H7 (cell line): ENCODE data around the gene PRKCQ. TPM values are rescaled to one million over a fixed set of nuclear protein-coding genes. Genes with fewer than 3 reads are reported as not detected.

ENCODE experiments used
- DNase-seq: peaks from one replicate; pipeline ENCODE4 v3.0.0; 2012
- H3K27me3 ChIP-seq: 2 replicates; pipeline ENCODE4 v1.6.0; 2011; ENCODE audit warnings: mild to moderate bottlenecking, low read length; ENCODE audit not compliant: control insufficient read depth, insufficient read depth
- H3K36me3 ChIP-seq: replicated peaks from 2 replicates; pipeline ENCODE4 v1.5.1; 2011; ENCODE audit warnings: low read length; ENCODE audit not compliant: control insufficient read depth, insufficient read depth
- H3K4me3 ChIP-seq: 2 replicates; pipeline ENCODE4 v1.5.1; 2011; ENCODE audit warnings: low read depth, mild to moderate bottlenecking, control low read depth, low read length, moderate library complexity; ENCODE audit not compliant: insufficient read depth
- total RNA-seq: library from RNA; depleted of rRNA; stranded (reverse); fragments of >200 nt; shearing (Covaris generic); gene quantifications from 2 replicates; pipeline ENCODE4 v1.2.3, GENCODE V29; 2014

PRKCQ gene
- total RNA-seq, 1 experiment from 2014 or later: 12.7 TPM

GRCh38 chr10:6513476-6513875 is 66.6 kb downstream of the PRKCQ start:
- H3K36me3 ChIP-seq: peaks cover 3% of the 10 kb centered on the region; the same call in 1 of the 2 replicates
- H3K27me3 ChIP-seq: no peaks in the 10 kb centered on the region
- no peak for DNase-seq
- H3K4me3 ChIP-seq: no peak overlapping the region

- no peaks in the 10 kb centered on the region for H3K27me3 ChIP-seq
- H3K4me3 ChIP-seq: no peak overlapping the region
- no peak for DNase-seq
- peaks cover 3% of the 10 kb centered on the region; the same call in 1 of the 2 replicates for H3K36me3 ChIP-seq
Measured at GRCh38 chr10:6512182-6512581, 67.9 kb downstream of the PRKCQ start.

DNA sequence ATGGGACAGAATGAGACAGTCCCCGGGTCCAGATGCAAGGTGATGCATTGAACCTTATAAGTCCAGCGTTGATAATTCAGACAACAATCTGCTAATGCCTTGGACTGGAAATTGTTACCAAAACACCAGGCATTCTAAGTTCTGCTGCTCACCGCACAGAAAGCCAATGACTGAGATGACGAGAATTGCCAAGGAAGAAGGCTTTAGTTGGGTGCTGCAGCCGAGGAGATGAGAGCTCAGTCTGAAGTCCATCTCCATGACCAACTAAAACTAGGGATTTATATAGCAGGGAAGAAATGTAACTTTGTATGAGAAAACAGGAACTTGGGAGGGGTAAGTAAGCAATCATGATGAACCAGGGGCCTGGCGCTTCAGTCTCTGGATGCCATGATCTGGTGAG is 68.7 kb downstream of the PRKCQ start:
- no peak overlapping the region for H3K4me3 ChIP-seq
- H3K36me3 ChIP-seq: peaks cover 3% of the 10 kb centered on the region; the same call in 1 of the 2 replicates
- H3K27me3 ChIP-seq: no peaks in the 10 kb centered on the region
- no peak for DNase-seq

DNA sequence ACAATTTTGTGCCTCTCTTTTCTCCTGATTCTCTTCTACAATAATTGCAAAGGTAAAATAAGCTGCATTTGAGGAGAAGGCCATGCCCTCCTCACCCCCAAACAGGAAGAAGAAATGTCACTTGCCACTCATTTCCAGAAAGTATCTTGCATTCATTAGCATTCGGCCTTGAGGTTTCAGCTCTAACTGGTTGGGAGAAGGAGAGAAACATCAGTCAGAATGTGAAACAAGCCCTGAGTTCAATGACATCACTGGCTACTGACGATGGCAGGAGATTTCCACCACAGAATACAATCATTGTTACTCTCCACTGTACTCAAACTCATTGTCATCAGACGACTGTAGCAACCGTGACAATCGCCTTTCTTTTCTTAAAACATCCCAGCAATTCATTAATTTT is 72.8 kb downstream of the PRKCQ start:
- Histone ChIP-seq H3K27me3 (no peaks in the 10 kb centered on the region), H3K4me3 (no peak overlapping the region), H3K36me3 (peaks cover 3% of the 10 kb centered on the region; the same call in 1 of the 2 replicates)
- no peak for DNase-seq

DNA sequence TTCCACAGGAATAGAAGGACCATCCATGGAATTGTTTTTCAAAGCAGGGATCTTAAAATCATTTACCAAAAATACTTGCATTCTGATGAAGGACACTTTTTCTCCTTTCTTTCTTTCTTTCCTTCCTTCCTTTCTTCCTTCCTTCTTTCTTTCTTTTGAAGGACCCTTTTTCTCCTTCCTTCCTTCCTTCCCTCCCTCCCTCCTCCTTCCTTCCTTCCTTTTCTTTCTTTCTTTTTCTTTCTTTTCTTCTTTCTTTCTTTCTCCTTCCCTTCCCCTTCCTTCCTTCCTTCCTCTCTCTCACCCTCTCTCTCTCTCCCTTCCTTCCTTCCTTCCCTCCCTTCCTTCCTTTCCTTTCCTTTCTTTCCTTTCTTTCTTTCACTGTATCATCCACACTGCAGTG is 74.8 kb downstream of the PRKCQ start:
- no peak for DNase-seq
- H3K36me3 ChIP-seq: no peaks in the 10 kb centered on the region
- no peaks in the 10 kb centered on the region for H3K27me3 ChIP-seq
- no peak overlapping the region for H3K4me3 ChIP-seq

GRCh38 chr10:6504296-6504695 is 75.8 kb downstream of the PRKCQ start:
- Histone ChIP-seq H3K27me3 (no peaks in the 10 kb centered on the region), H3K4me3 (no peak overlapping the region), H3K36me3 (no peaks in the 10 kb centered on the region)
- DNase-seq: no peak

- no peaks in the 10 kb centered on the region for H3K27me3 ChIP-seq
- H3K36me3 ChIP-seq: no peaks in the 10 kb centered on the region
- no peak overlapping the region for H3K4me3 ChIP-seq
- no peak for DNase-seq
Measured at GRCh38 chr10:6503171-6503570, 76.9 kb downstream of the PRKCQ start.

GRCh38 chr10:6501931-6502330 is 78.1 kb downstream of the PRKCQ start:
- H3K27me3 ChIP-seq: no peaks in the 10 kb centered on the region
- DNase-seq: no peak
- H3K4me3 ChIP-seq: no peak overlapping the region
- H3K36me3 ChIP-seq: no peaks in the 10 kb centered on the region

- Histone ChIP-seq H3K4me3 (no peak overlapping the region), H3K27me3 (no peaks in the 10 kb centered on the region), H3K36me3 (peaks cover 4% of the 10 kb centered on the region)
- no peak for DNase-seq
Measured at GRCh38 chr10:6499974-6500373, 80.1 kb downstream of the PRKCQ start.

DNA sequence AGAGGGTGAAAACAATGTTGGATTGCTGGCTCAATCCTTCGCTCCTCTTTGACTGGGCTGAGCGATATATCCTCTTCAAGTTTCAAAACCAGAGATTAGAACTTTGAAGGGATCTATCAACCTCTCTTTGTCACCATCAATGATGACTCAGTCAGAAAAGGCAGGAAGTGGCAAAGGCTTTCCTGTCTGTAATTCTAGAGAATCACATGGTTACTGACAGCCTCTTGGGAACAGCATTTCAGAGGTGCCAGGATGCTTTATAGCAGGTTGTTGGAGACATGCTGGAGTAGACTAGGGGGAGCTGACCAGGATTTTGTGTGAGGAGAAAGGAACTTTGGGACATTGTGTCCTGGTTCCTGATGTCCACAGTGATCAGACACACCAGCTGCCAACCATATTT is 81.3 kb downstream of the PRKCQ start:
- no peak overlapping the region for H3K4me3 ChIP-seq
- H3K36me3 ChIP-seq: peaks cover 4% of the 10 kb centered on the region
- H3K27me3 ChIP-seq: no peaks in the 10 kb centered on the region
- no peak for DNase-seq

- DNase-seq: no peak
- peaks cover 4% of the 10 kb centered on the region for H3K36me3 ChIP-seq
- H3K4me3 ChIP-seq: no peak overlapping the region
- H3K27me3 ChIP-seq: no peaks in the 10 kb centered on the region
Measured at GRCh38 chr10:6497620-6498019, 82.5 kb downstream of the PRKCQ start.

GRCh38 chr10:6494936-6495592 is 85.0 kb downstream of the PRKCQ start:
- no peaks in the 10 kb centered on the region for H3K27me3 ChIP-seq
- H3K4me3 ChIP-seq: no peak overlapping the region
- DNase-seq: no peak
- H3K36me3 ChIP-seq: peaks cover 7% of the 10 kb centered on the region

DNA sequence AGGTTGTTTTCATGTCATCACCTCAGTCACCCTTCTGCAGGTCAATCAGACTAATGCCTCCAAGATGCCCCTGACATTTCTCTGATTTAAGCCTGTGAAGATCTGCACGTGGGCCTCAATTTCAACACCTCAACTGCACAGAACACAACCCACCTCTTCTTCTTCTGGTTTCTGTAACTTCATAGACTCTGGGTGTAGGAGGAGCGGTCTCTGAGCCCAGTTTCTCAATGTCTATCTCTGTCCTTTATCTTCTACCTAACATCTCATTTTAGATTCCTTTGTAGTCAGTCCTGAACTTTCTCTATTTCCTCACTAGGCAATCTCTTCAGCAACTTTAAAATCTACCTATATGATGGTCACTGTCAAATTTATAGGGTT is 85.6 kb downstream of the PRKCQ start:
- Histone ChIP-seq H3K4me3 (no peak overlapping the region), H3K36me3 (peaks cover 7% of the 10 kb centered on the region), H3K27me3 (no peaks in the 10 kb centered on the region)
- DNase-seq: no peak

GRCh38 chr10:6493521-6494441 is 86.3 kb downstream of the PRKCQ start:
- no peak overlapping the region for H3K4me3 ChIP-seq
- H3K27me3 ChIP-seq: no peaks in the 10 kb centered on the region
- no peak for DNase-seq
- peaks cover 7% of the 10 kb centered on the region for H3K36me3 ChIP-seq

GRCh38 chr10:6492896-6493295 is 87.2 kb downstream of the PRKCQ start:
- H3K36me3 ChIP-seq: peaks cover 7% of the 10 kb centered on the region
- H3K27me3 ChIP-seq: no peaks in the 10 kb centered on the region
- DNase-seq: no peak
- no peak overlapping the region for H3K4me3 ChIP-seq
